ENCODE results near the gene HLCS. TPM values are rescaled to one million over a fixed set of nuclear protein-coding genes. Genes with fewer than 3 reads are reported as not detected.

HLCS gene
- total RNA-seq, 1 donor from 2014 or later, result 14.8 TPM

DNA sequence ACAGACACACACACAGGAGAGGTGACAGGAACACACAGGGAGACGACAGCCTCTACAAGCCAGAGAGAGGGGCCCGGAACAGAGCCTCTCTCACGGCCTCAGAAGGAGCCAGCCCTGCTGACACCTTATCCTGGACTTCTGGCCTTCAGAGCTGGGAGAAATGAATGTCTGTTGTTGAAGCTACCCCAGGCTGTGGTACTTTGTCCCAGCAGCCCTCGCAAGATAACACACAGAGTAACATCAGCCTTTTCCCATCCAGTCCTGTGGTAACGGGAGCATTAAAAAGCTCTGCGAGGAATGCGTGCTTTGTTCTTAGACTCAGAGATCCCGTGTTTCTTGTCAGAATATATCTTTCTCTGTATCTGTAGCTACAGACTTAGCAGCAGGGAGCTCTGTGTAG is 136.4 kb downstream of the HLCS start:
- TF ChIP-seq CTCF (conservative IDR thresholded peaks at IDR 0.05), result no peak

DNA sequence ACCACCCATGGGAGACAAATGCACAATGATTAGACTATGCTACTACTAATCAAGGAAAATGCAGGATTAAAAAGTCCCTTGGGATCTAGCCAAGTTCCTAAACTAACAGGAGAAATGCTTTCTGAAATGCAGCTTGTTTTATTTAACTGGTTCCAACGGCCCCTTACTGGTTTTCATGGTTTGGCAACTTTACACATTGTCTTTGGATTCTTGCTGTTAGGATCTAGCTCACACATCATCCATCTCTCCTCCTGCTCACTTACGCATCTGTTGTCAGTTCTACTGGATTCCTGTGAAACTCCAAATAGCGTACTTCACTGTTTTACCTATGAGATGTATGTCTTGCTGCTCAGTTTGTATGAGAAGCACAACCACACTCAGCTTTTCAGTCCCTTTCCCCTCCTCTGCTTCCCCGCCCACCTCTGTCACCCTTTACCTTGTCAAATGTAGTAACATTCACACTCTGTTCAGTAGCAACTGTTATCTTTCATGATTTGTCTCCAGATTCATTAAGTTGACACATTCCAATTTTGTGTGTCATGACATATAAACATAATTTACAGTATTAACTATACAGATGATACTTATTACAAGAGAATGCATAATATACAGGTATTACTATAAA is 137.5 kb downstream of the HLCS start:
- TF ChIP-seq CTCF (conservative IDR thresholded peaks at IDR 0.05), result no peak
- Mint-ChIP-seq H3K4me1 (ENCODE audit: unreplicated experiment) (peaks cover 9% of the 10 kb centered on the region), H3K4me3 (no peak overlapping the region)

More for the DNA sequence above, 136.4 kb downstream of the HLCS start:
- Mint-ChIP-seq H3K27me3 (peaks cover 7% of the 10 kb centered on the region), H3K27ac (no peak overlapping the region), H3K4me1 (ENCODE audit: unreplicated experiment) (peaks cover 9% of the 10 kb centered on the region), H3K9me3 (no peaks in the 10 kb centered on the region), H3K36me3 (no peaks in the 10 kb centered on the region), H3K4me3 (no peak overlapping the region)
- no peak for DNase-seq (ENCODE audit: extremely low spot score, unreplicated experiment)

GRCh38 chr21:36828208-36828607 is 138.3 kb downstream of the HLCS start:
- no peak for TF ChIP-seq CTCF (conservative IDR thresholded peaks at IDR 0.05)
- H3K9me3 Mint-ChIP-seq, result no peaks in the 10 kb centered on the region
- no peak overlapping the region for H3K27ac Mint-ChIP-seq
- DNase-seq (ENCODE audit: extremely low spot score, unreplicated experiment), result no peak
- peaks cover 12% of the 10 kb centered on the region for H3K27me3 Mint-ChIP-seq
- H3K4me1 Mint-ChIP-seq (ENCODE audit: unreplicated experiment), result peaks cover 9% of the 10 kb centered on the region
- H3K36me3 Mint-ChIP-seq, result peaks cover 4% of the 10 kb centered on the region
- H3K4me3 Mint-ChIP-seq, result no peak overlapping the region

More for the DNA sequence above, 137.5 kb downstream of the HLCS start:
- DNase-seq (ENCODE audit: extremely low spot score, unreplicated experiment), result no peak
- Mint-ChIP-seq H3K36me3 (peaks cover 4% of the 10 kb centered on the region), H3K9me3 (no peaks in the 10 kb centered on the region), H3K27ac (no peak overlapping the region), H3K27me3 (peaks cover 11% of the 10 kb centered on the region)

- Mint-ChIP-seq H3K9me3 (no peaks in the 10 kb centered on the region), H3K4me3 (no peak overlapping the region), H3K27ac (no peak overlapping the region), H3K36me3 (peaks cover 4% of the 10 kb centered on the region), H3K27me3 (peaks cover 12% of the 10 kb centered on the region), H3K4me1 (ENCODE audit: unreplicated experiment) (peaks cover 13% of the 10 kb centered on the region)
- TF ChIP-seq CTCF (conservative IDR thresholded peaks at IDR 0.05), result no peak
- DNase-seq (ENCODE audit: extremely low spot score, unreplicated experiment), result no peak
These were observed 140.8 kb downstream of the HLCS start for GRCh38 chr21:36825658-36826057.

- peaks cover 7% of the 10 kb centered on the region for H3K4me1 Mint-ChIP-seq (ENCODE audit: unreplicated experiment)
- TF ChIP-seq CTCF (conservative IDR thresholded peaks at IDR 0.05), result no peak
- H3K36me3 Mint-ChIP-seq, result peaks cover 4% of the 10 kb centered on the region
- H3K4me3 Mint-ChIP-seq, result no peak overlapping the region
- no peak overlapping the region for H3K27ac Mint-ChIP-seq
- peaks cover 22% of the 10 kb centered on the region for H3K27me3 Mint-ChIP-seq
- no peaks in the 10 kb centered on the region for H3K9me3 Mint-ChIP-seq
- no peak for DNase-seq (ENCODE audit: extremely low spot score, unreplicated experiment)
These were observed 145.5 kb downstream of the HLCS start for GRCh38 chr21:36821032-36821299.

Measured in type B pancreatic cell (in vitro differentiated cells).